Keratinocyte (primary cell): ENCODE data around the gene LPAR1.

Source experiments
- EZH2 ChIP-seq: IDR thresholded peaks from one replicate; pipeline ENCODE4 v1.6.1; 2012; ENCODE audit warnings: inconsistent platforms, mild to moderate bottlenecking, low read length, moderate library complexity
- TF ChIP-seq, protein P1 (sequence below), 3 experiments: IDR thresholded peaks in 1 of 3; conservative IDR thresholded peaks in 1 of 3; optimal IDR thresholded peaks in 1 of 3; 2 replicates in 2 of 3; 3 replicates in 1 of 3; pipeline versions ENCODE3 to v1.5.1; 2011; ENCODE audit warnings: low read length in 3 of 3, mild to moderate bottlenecking in 3 of 3, moderate library complexity in 2 of 3, control low read depth in 1 of 3, inconsistent platforms in 1 of 3; ENCODE audit not compliant: insufficient read depth in 2 of 3; ENCODE audit errors: extremely low read depth in 1 of 3

- no peak for TF ChIP-seq EZH2
- TF ChIP-seq, protein P1, sequence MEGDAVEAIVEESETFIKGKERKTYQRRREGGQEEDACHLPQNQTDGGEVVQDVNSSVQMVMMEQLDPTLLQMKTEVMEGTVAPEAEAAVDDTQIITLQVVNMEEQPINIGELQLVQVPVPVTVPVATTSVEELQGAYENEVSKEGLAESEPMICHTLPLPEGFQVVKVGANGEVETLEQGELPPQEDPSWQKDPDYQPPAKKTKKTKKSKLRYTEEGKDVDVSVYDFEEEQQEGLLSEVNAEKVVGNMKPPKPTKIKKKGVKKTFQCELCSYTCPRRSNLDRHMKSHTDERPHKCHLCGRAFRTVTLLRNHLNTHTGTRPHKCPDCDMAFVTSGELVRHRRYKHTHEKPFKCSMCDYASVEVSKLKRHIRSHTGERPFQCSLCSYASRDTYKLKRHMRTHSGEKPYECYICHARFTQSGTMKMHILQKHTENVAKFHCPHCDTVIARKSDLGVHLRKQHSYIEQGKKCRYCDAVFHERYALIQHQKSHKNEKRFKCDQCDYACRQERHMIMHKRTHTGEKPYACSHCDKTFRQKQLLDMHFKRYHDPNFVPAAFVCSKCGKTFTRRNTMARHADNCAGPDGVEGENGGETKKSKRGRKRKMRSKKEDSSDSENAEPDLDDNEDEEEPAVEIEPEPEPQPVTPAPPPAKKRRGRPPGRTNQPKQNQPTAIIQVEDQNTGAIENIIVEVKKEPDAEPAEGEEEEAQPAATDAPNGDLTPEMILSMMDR (optimal IDR thresholded peaks at IDR 0.05 in 1 of 3, IDR thresholded peaks at IDR 0.05 in 1 of 3, conservative IDR thresholded peaks at IDR 0.05 in 1 of 3; ENCODE audit: extremely low read depth in 1 of 3, insufficient read depth in 2 of 3, low read length in 3 of 3), result no peak
Measured at GRCh38 chr9:110877374-110877773, 160.9 kb downstream of the LPAR1 start.
